Lung (tissue), 12 donors: ENCODE results near the gene PLCB4. TPM values are rescaled to one million over a fixed set of nuclear protein-coding genes. Genes with fewer than 3 reads are reported as not detected.

Experiments
- ATAC-seq: fragments of 200-7000 bp; cut with Tn5 transposase; one replicate; pipeline ENCODE4 v1.9.1; 2020; ENCODE audit warnings: moderate number of reproducible peaks; ENCODE audit not compliant: insufficient read depth, low FRiP score
- DNase-seq, 3 donors: peaks; one replicate each; pipeline ENCODE4 v3.0.0-alpha.2; 2013 to 2017
- H3K27ac ChIP-seq, 2 donors: one replicate each; pipeline ENCODE4 v1.5.1; 2013; ENCODE audit warnings: mild to moderate bottlenecking in 2 of 2, moderate library complexity in 2 of 2, control low read depth in 1 of 2, inconsistent platforms in 1 of 2, low read depth in 1 of 2, low read length in 1 of 2
- H3K27me3 ChIP-seq, 3 donors: one replicate each; pipeline ENCODE4 v1.5.1; 2013; ENCODE audit warnings: low read length in 2 of 3; ENCODE audit not compliant: control insufficient read depth in 3 of 3, insufficient read depth in 3 of 3
- H3K36me3 ChIP-seq, 4 donors: one replicate each; pipeline ENCODE4 v1.5.1; 2013; ENCODE audit warnings: low read length in 4 of 4, mild to moderate bottlenecking in 1 of 4, moderate library complexity in 1 of 4; ENCODE audit not compliant: control insufficient read depth in 4 of 4, insufficient read depth in 4 of 4
- H3K4me1 ChIP-seq, 5 donors: one replicate each; pipeline ENCODE4 v1.5.1; 2013; ENCODE audit warnings: low read length in 5 of 5, mild to moderate bottlenecking in 2 of 5, moderate library complexity in 1 of 5; ENCODE audit not compliant: control insufficient read depth in 5 of 5, insufficient read depth in 5 of 5
- H3K4me3 ChIP-seq: one replicate; pipeline ENCODE4 v1.5.1; 2013; ENCODE audit warnings: mild to moderate bottlenecking, control low read depth, moderate library complexity
- H3K9ac ChIP-seq, 2 donors: one replicate each; pipeline ENCODE4 v1.5.1; 2013; ENCODE audit warnings: low read length in 2 of 2, control low read depth in 1 of 2; ENCODE audit not compliant: insufficient read depth in 1 of 2
- H3K9me3 ChIP-seq, 4 donors: one replicate each; pipeline ENCODE4 v1.5.1; 2013; ENCODE audit warnings: low read length in 3 of 4, mild to moderate bottlenecking in 1 of 4, moderate library complexity in 1 of 4; ENCODE audit not compliant: control insufficient read depth in 4 of 4, insufficient read depth in 3 of 4
- CTCF ChIP-seq: IDR thresholded peaks from 2 replicates; pipeline ENCODE4 v1.5.1; 2012; ENCODE audit warnings: mild to moderate bottlenecking; ENCODE audit errors: control extremely low read depth, extremely low read depth
- WGBS, 2 donors: extraction: QIAGEN DNeasy Blood & Tissue Kit; methylation state at CpG; one replicate each; pipeline ENCODE4 v1.1.7; 2013; 5-methylcytosine and 5-hydroxymethylcytosine counted together
- polyA plus RNA-seq, 2 donors: library from polyadenylated mRNA; stranded (reverse); fragments of 200-250 nt; gene quantifications; one replicate each; pipeline ENCODE4 v1.2.1, GENCODE V29; 2013
- total RNA-seq, 2 donors: library from RNA; depleted of rRNA in 1 of 2; stranded (reverse); fragments of >200 nt in 1 of 2; gene quantifications; one replicate each; pipeline ENCODE4 v1.2.1, GENCODE V29; 2014 to 2021
- donor health status: control.
- donor health status: control.
- donor health status: Bipolar disorder and iron deficiency.
- donor health status: healthy.
- donor health status: DM: yes; HTN: yes; CAD: no.

Gene PLCB4
- total and polyA plus RNA-seq, 4 donors, result 2.1 to 18.6 (median 5.6) TPM

- DNase-seq, result peak; percentile 36 to 85 (median 76)
- no peak overlapping the region for H3K4me3 ChIP-seq
- ATAC-seq, result no peak
- TF ChIP-seq CTCF, result no peak
- H3K9me3 ChIP-seq, result no peaks in the 10 kb centered on the region
- WGBS, 2 donors, result 68 to 70% methylated on average over 2 of the region's 2 CpGs
- H3K9ac ChIP-seq, result no peak overlapping the region
- no peak overlapping the region for H3K27ac ChIP-seq
- no peaks in the 10 kb centered on the region for H3K36me3 ChIP-seq
- H3K27me3 ChIP-seq, result no peaks in the 10 kb centered on the region
- peaks cover 0 to 16% (median 0%) of the 10 kb centered on the region in 5 donors for H3K4me1 ChIP-seq
These were observed 426.8 kb downstream of the PLCB4 start for GRCh38 chr20:9495701-9496100.

- Histone ChIP-seq H3K4me1 (peaks cover 0 to 16% (median 0%) of the 10 kb centered on the region in 5 donors), H3K27ac (no peak overlapping the region), H3K27me3 (peaks cover 0 to under 1% (median 0%) of the 10 kb centered on the region in 3 donors), H3K9me3 (no peaks in the 10 kb centered on the region), H3K9ac (no peak overlapping the region), H3K36me3 (no peaks in the 10 kb centered on the region), H3K4me3 (no peak overlapping the region)
- TF ChIP-seq CTCF, result no peak
- 76% methylated on average over 3 of the region's 3 CpGs for WGBS, 2 donors
- ATAC-seq (no peak), DNase-seq (peak in 1 of 3 donors; percentile 59)
These were observed 427.3 kb downstream of the PLCB4 start for GRCh38 chr20:9496155-9496554.

GRCh38 chr20:9498322-9498721 lies 429.4 kb downstream of the PLCB4 start:
- no peaks in the 10 kb centered on the region for H3K36me3 ChIP-seq
- H3K27me3 ChIP-seq, result peaks cover 0 to 3% (median 0%) of the 10 kb centered on the region in 3 donors
- no peak for ATAC-seq
- H3K4me3 ChIP-seq, result no peak overlapping the region
- no peak for DNase-seq
- no peak for TF ChIP-seq CTCF
- no peak overlapping the region for H3K27ac ChIP-seq
- H3K9me3 ChIP-seq, result peaks cover 0 to 2% (median 0%) of the 10 kb centered on the region in 4 donors
- WGBS, 2 donors, result 75 to 79% methylated on average over 4 of the region's 4 CpGs
- no peak overlapping the region for H3K9ac ChIP-seq
- H3K4me1 ChIP-seq, result peaks cover 0 to 16% (median 0%) of the 10 kb centered on the region in 5 donors
